OCI-LY1 (cell line): ENCODE data around the gene FRMD1.

Source experiments
- H2AFZ ChIP-seq: fragments of 200-600 bp; sonication (generic), shearing (Covaris generic); 2 replicates; pipeline ENCODE4 v1.6.0; 2014; ENCODE audit warnings: antibody characterized with exemption, mild to moderate bottlenecking, low read length
- H3F3A ChIP-seq: fragments of 200-600 bp; sonication (generic), shearing (Covaris generic); 2 replicates; pipeline ENCODE4 v1.6.0; 2014; ENCODE audit warnings: mild to moderate bottlenecking, antibody characterized with exemption, low read length, moderate library complexity; ENCODE audit not compliant: insufficient read depth
- H3K27ac ChIP-seq: fragments of 200-600 bp; sonication (generic); 2 replicates; pipeline ENCODE4 v1.5.1; 2014; ENCODE audit warnings: low read length, mixed run types, mild to moderate bottlenecking, low read depth; ENCODE audit not compliant: poor library complexity, severe bottlenecking
- H3K27me3 ChIP-seq: fragments of 200-600 bp; sonication (generic); 2 replicates; pipeline ENCODE4 v1.6.0; 2014; ENCODE audit warnings: antibody characterized with exemption, mild to moderate bottlenecking, low read length, moderate library complexity; ENCODE audit not compliant: insufficient read depth
- H3K36me3 ChIP-seq: fragments of 200-600 bp; sonication (generic); 2 replicates; pipeline ENCODE4 v1.6.1; 2014; ENCODE audit warnings: mild to moderate bottlenecking, antibody characterized with exemption, low read length, moderate library complexity, mixed read lengths; ENCODE audit not compliant: insufficient read depth
- H3K4me1 ChIP-seq: fragments of 200-600 bp; sonication (generic); 2 replicates; pipeline ENCODE4 v1.5.1; 2014; ENCODE audit warnings: mild to moderate bottlenecking, low read length, moderate library complexity; ENCODE audit not compliant: insufficient read depth, severe bottlenecking
- H3K4me2 ChIP-seq: fragments of 200-600 bp; sonication (generic), shearing (Covaris generic); 2 replicates; pipeline ENCODE4 v1.6.1; 2014; ENCODE audit warnings: low read length
- H3K4me3 ChIP-seq: fragments of 200-600 bp; sonication (generic); 2 replicates; pipeline ENCODE4 v1.5.1; 2014; ENCODE audit warnings: low read length, low read depth, mild to moderate bottlenecking, mixed read lengths; ENCODE audit not compliant: poor library complexity, severe bottlenecking
- H3K79me2 ChIP-seq: fragments of 200-600 bp; shearing (Covaris generic); 2 replicates; pipeline ENCODE4 v1.6.1; 2016; ENCODE audit warnings: mixed run types, low read length, mixed read lengths; ENCODE audit not compliant: insufficient read depth
- H3K9ac ChIP-seq: fragments of 200-600 bp; sonication (generic), shearing (Covaris generic); 2 replicates; pipeline ENCODE4 v1.6.1; 2014; ENCODE audit warnings: mild to moderate bottlenecking, low read length, mixed read lengths
- H3K9me2 ChIP-seq: fragments of 200-600 bp; sonication (generic), shearing (Covaris generic); 2 replicates; pipeline ENCODE4 v1.6.1; 2014; ENCODE audit warnings: low read depth, mild to moderate bottlenecking, low read length, mixed read lengths
- H3K9me3 ChIP-seq: fragments of 200-600 bp; shearing (Covaris generic); 2 replicates; pipeline ENCODE4 v1.6.1; 2014; ENCODE audit warnings: low read length, mixed read lengths
- H4K20me1 ChIP-seq: fragments of 200-600 bp; sonication (generic), shearing (Covaris generic); 2 replicates; pipeline ENCODE4 v1.6.0; 2016; ENCODE audit warnings: mild to moderate bottlenecking, low read length; ENCODE audit not compliant: insufficient read depth
- CTCF ChIP-seq: fragments of 200-600 bp; sonication (generic), shearing (Covaris generic); IDR thresholded peaks from 2 replicates; pipeline ENCODE4 v1.5.1; 2017; ENCODE audit warnings: mild to moderate bottlenecking, antibody characterized with exemption, low read length, moderate library complexity, mixed read lengths
- EZH2 ChIP-seq: fragments of 200-600 bp; sonication (generic), shearing (Covaris generic); IDR thresholded peaks from 2 replicates; pipeline ENCODE4 v1.8.0; 2017; ENCODE audit warnings: borderline replicate concordance, mixed run types, mild to moderate bottlenecking, antibody characterized with exemption, low read length, moderate library complexity, mixed read lengths

FRMD1 gene

DNA sequence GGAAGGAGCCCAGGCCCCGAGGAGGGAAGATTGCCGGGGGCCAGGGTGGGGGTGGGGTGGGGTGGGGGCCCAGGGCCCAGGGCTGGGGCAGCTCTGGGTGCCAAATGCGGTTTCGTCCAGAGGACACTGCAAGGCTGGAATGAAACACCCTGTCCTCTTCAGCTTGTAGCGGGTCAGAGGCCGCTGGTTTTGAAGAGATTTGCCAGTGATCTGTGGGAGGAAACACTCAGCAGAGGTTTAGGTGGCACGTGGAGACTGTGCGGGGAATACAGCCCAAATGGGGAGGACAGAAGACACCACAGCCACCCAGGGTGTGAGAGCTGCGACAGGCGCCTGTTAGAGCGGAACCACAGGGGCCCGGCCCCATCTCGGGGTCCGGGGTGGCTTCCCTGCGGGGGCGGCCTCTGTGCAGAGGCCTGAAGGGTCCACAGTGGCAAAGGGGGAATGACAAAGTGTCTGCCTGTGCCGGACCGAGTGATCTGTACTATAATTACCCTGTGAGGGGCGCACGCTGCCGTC, 29.2 kb downstream of the FRMD1 start:
- H3K4me3 ChIP-seq: no peak overlapping the region
- H3K4me1 ChIP-seq: no peaks in the 10 kb centered on the region
- no peaks in the 10 kb centered on the region for H3F3A ChIP-seq
- H3K4me2 ChIP-seq: no peak overlapping the region
- no peaks in the 10 kb centered on the region for H3K9me3 ChIP-seq
- no peaks in the 10 kb centered on the region for H3K36me3 ChIP-seq
- TF ChIP-seq CTCF: no peak
- TF ChIP-seq EZH2: no peak
- no peaks in the 10 kb centered on the region for H3K9me2 ChIP-seq
- H3K27ac ChIP-seq: no peak overlapping the region
- H2AFZ ChIP-seq: no peak overlapping the region
- no peak overlapping the region for H3K9ac ChIP-seq
- H3K27me3 ChIP-seq: no peaks in the 10 kb centered on the region; the same call in 1 of the 2 replicates
- H3K79me2 ChIP-seq: no peaks in the 10 kb centered on the region
- H4K20me1 ChIP-seq: no peaks in the 10 kb centered on the region

DNA sequence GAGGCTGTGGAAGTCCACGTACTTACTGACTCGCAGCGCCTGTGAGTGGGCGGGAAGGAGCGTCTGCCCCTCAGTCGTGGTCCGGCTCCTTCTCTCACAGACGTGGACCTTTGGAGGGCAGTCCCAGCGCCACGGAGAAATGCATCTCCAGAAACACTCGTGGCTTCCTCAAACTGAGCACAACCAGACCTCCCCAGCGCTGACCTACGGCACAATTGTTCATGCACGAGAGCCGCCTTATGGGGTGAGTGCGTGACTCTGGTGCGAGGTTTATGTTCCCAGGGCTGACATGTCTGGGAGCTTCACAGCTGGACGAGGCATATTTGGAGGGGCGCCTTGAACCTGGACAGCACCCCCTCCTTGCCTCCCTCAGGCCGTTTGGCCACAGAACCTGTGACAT, 29.7 kb downstream of the FRMD1 start:
- no peak overlapping the region for H3K9ac ChIP-seq
- H3K27me3 ChIP-seq: no peaks in the 10 kb centered on the region; the same call in 1 of the 2 replicates
- no peaks in the 10 kb centered on the region for H3F3A ChIP-seq
- no peaks in the 10 kb centered on the region for H3K36me3 ChIP-seq
- no peak overlapping the region for H2AFZ ChIP-seq
- H3K4me1 ChIP-seq: no peaks in the 10 kb centered on the region
- TF ChIP-seq CTCF (no peak), EZH2 (no peak)
- no peaks in the 10 kb centered on the region for H4K20me1 ChIP-seq
- no peaks in the 10 kb centered on the region for H3K79me2 ChIP-seq
- H3K27ac ChIP-seq: no peak overlapping the region
- no peaks in the 10 kb centered on the region for H3K9me3 ChIP-seq
- no peaks in the 10 kb centered on the region for H3K9me2 ChIP-seq
- H3K4me2 ChIP-seq: no peak overlapping the region
- no peak overlapping the region for H3K4me3 ChIP-seq

GRCh38 chr6:168048724-168049025, 30.3 kb downstream of the FRMD1 start:
- H3K9me2 ChIP-seq: no peaks in the 10 kb centered on the region
- H3K4me2 ChIP-seq: no peak overlapping the region
- no peaks in the 10 kb centered on the region for H3K4me1 ChIP-seq
- H3K4me3 ChIP-seq: no peak overlapping the region
- H3F3A ChIP-seq: no peaks in the 10 kb centered on the region
- H3K36me3 ChIP-seq: no peaks in the 10 kb centered on the region
- H3K9ac ChIP-seq: no peak overlapping the region
- H3K27me3 ChIP-seq: no peaks in the 10 kb centered on the region; the same call in 1 of the 2 replicates
- H3K79me2 ChIP-seq: no peaks in the 10 kb centered on the region
- no peak overlapping the region for H2AFZ ChIP-seq
- no peak overlapping the region for H3K27ac ChIP-seq
- no peak for TF ChIP-seq CTCF
- no peak for TF ChIP-seq EZH2
- no peaks in the 10 kb centered on the region for H4K20me1 ChIP-seq
- H3K9me3 ChIP-seq: no peaks in the 10 kb centered on the region
